Endothelial cell of umbilical vein (primary cell): ENCODE results near the gene ANAPC13. TPM values are rescaled to one million over a fixed set of nuclear protein-coding genes. Genes with fewer than 3 reads are reported as not detected.

Experiments used
- BruUV-seq: library from RNA; stranded (reverse); fragments of 400-500 nt; replicated peaks from 2 replicates; lab custom pipeline; 2021; lab: Mats Ljungman, UMichigan
- CTCF ChIA-PET: fragments of 300-600, 350-600 bp; sonication (Branson Sonifier 250); formaldehyde crosslinking; loops from one replicate; lab custom pipeline; 2021; ENCODE audit warnings: antibody characterized with exemption, inconsistent platforms; lab: Charles Lee
- POLR2A ChIA-PET: fragments of 300-600, 350-600 bp; sonication (Branson Sonifier 250); formaldehyde crosslinking; loops from one replicate; lab custom pipeline; 2021; ENCODE audit warnings: antibody characterized with exemption, inconsistent platforms; lab: Charles Lee
- DNase-seq: peaks from one replicate; pipeline ENCODE4 v3.0.0-alpha.2; 2011; ENCODE audit warnings: low read depth, low spot score
- FAIRE-seq: peaks from 2 replicates; lab custom pipeline; 2011; peaks lifted over from hg19 to GRCh38; lab: Jason Lieb, UNC
- H2AFZ ChIP-seq: 2 replicates; pipeline ENCODE4 v1.6.0; 2012; ENCODE audit warnings: low read depth, low read length, control low read depth, inconsistent platforms
- H3K27ac ChIP-seq: 2 replicates; pipeline ENCODE4 v1.5.1; 2011; ENCODE audit warnings: low read depth, mild to moderate bottlenecking, control low read depth, low read length, moderate library complexity; ENCODE audit not compliant: insufficient read depth
- H3K27me3 ChIP-seq, 2 experiments: 2 replicates each; pipeline versions ENCODE4 v1.6.0 to v1.6.1; 2011; ENCODE audit warnings: low read length in 2 of 2, mixed read lengths in 1 of 2; ENCODE audit not compliant: control insufficient read depth in 2 of 2, insufficient read depth in 2 of 2
- H3K36me3 ChIP-seq, 2 experiments: 2 replicates in 1 of 2; 3 replicates in 1 of 2; pipeline ENCODE4 v1.5.1; 2011; ENCODE audit warnings: low read length in 2 of 2, mild to moderate bottlenecking in 1 of 2, moderate library complexity in 1 of 2; ENCODE audit not compliant: control insufficient read depth in 2 of 2, insufficient read depth in 2 of 2; ENCODE audit errors: extremely low read depth in 1 of 2
- H3K4me1 ChIP-seq: 3 replicates; pipeline ENCODE4 v1.5.1; 2011; ENCODE audit warnings: mild to moderate bottlenecking, low read length; ENCODE audit not compliant: control insufficient read depth, insufficient read depth; ENCODE audit errors: extremely low read depth
- H3K4me2 ChIP-seq: 2 replicates; pipeline ENCODE4 v1.6.1; 2011; ENCODE audit warnings: low read length, control low read depth, mixed read lengths; ENCODE audit not compliant: insufficient read depth
- H3K4me3 ChIP-seq, 3 experiments: fragments of 200-600 bp in 1 of 3; sonication (generic), shearing (Covaris generic) in 1 of 3; replicated peaks in 1 of 3; 2 replicates each; pipeline ENCODE4 v1.5.1; 2011 to 2016; ENCODE audit warnings: control low read depth in 3 of 3, low read length in 3 of 3, mild to moderate bottlenecking in 2 of 3, inconsistent platforms in 1 of 3, low read depth in 1 of 3, moderate library complexity in 1 of 3; ENCODE audit not compliant: insufficient read depth in 1 of 3
- H3K79me2 ChIP-seq: 2 replicates; pipeline ENCODE4 v1.6.0; 2012; ENCODE audit warnings: low read length, inconsistent platforms; ENCODE audit not compliant: control insufficient read depth, insufficient read depth
- H3K9ac ChIP-seq: replicated peaks from 2 replicates; pipeline ENCODE3; 2011; ENCODE audit warnings: low read length, control low read depth; ENCODE audit not compliant: insufficient read depth; ENCODE audit errors: extremely low read depth
- H3K9me1 ChIP-seq: replicated peaks from 3 replicates; pipeline ENCODE4 v1.6.0; 2011; ENCODE audit warnings: mild to moderate bottlenecking, low read length; ENCODE audit not compliant: control insufficient read depth, insufficient read depth; ENCODE audit errors: extremely low read depth
- H3K9me3 ChIP-seq: replicated peaks from 2 replicates; pipeline ENCODE4 v1.5.1; 2012; ENCODE audit warnings: low read length, inconsistent platforms; ENCODE audit not compliant: control insufficient read depth, insufficient read depth
- H4K20me1 ChIP-seq: replicated peaks from 2 replicates; pipeline ENCODE3; 2011; ENCODE audit warnings: mild to moderate bottlenecking, low read length; ENCODE audit not compliant: control insufficient read depth, insufficient read depth; ENCODE audit errors: extremely low read depth
- CTCF ChIP-seq, 2 donors: IDR thresholded peaks; 1 replicate in 1 of 2; 2 replicates in 1 of 2; pipeline ENCODE4 v1.5.1; 2011; ENCODE audit warnings: low read length in 2 of 2, mild to moderate bottlenecking in 2 of 2, moderate library complexity in 2 of 2, control low read depth in 1 of 2, inconsistent platforms in 1 of 2, low read depth in 1 of 2; ENCODE audit not compliant: insufficient read depth in 1 of 2; ENCODE audit errors: extremely low read depth in 1 of 2
- EZH2 ChIP-seq: IDR thresholded peaks from 2 replicates; pipeline ENCODE4 v1.6.1; 2012; ENCODE audit warnings: borderline replicate concordance, low read depth, mild to moderate bottlenecking, moderate library complexity, low read length, inconsistent platforms; ENCODE audit not compliant: severe bottlenecking
- FOS ChIP-seq: IDR thresholded peaks from 2 replicates; pipeline ENCODE4 v1.6.1; 2011; ENCODE audit warnings: mild to moderate bottlenecking, low read length, moderate library complexity, borderline replicate concordance; ENCODE audit not compliant: insufficient read depth
- GATA2 ChIP-seq: IDR thresholded peaks from 2 replicates; pipeline ENCODE4 v1.7.0; 2011; ENCODE audit warnings: low read depth, mild to moderate bottlenecking, moderate library complexity, mixed read lengths, low read length; ENCODE audit not compliant: insufficient read length, insufficient read depth
- MYC ChIP-seq: IDR thresholded peaks from one replicate; pipeline ENCODE4 v1.6.1; 2011; ENCODE audit warnings: mild to moderate bottlenecking, low read depth, low read length
- POLR2AphosphoS5 ChIP-seq: IDR thresholded peaks from 2 replicates; pipeline ENCODE4 v1.6.1; 2012; ENCODE audit warnings: low read depth, mild to moderate bottlenecking, control low read depth, low read length, moderate library complexity; ENCODE audit not compliant: insufficient read depth
- dilution Hi-C: fragments of 300-500 bp; cut with MboI; formaldehyde crosslinking; loops from one replicate; pipeline ENCODE4 v1.15.0; 2019; ENCODE audit warnings: low sequenced_read_pairs; ENCODE audit not compliant: extremely low pct_ligation_motif_present
- intact Hi-C: fragments of 100-400 bp; cut with micrococcal nuclease; formaldehyde crosslinking; loops from one replicate; pipeline ENCODE4 v1.10.0; 2022
- polyA plus RNA-seq, 4 experiments: library from polyadenylated mRNA; depleted of rRNA in 3 of 4; stranded (reverse) in 3 of 4; unstranded in 1 of 4; fragments of >200 nt; gene quantifications; 2 replicates each; pipeline versions ENCODE4 v1.2.1 to v1.2.3, GENCODE V29; 2011 to 2012; ENCODE audit warnings: missing spikeins in 1 of 4
- total RNA-seq: library from RNA; stranded (reverse); gene quantifications from 2 replicates; pipeline ENCODE4 v1.2.3, GENCODE V29; 2021

Gene ANAPC13
- total and polyA plus RNA-seq, 2 donors (not counting 3 experiments of a cell fraction or from before 2014, with no cell fraction given) = 48.4 to 50.8 TPM

- no TSS peak for BruUV-seq
- no peaks in the 10 kb centered on the region for H3K9me3 ChIP-seq
- H3K9ac ChIP-seq = no peak overlapping the region
- no peaks in the 10 kb centered on the region for H3K36me3 ChIP-seq
- ChIA-PET CTCF (interaction anchor here (0.7 to 1.9 kb wide), 6 partner anchors 22 to 142 kb away, joined by 3 to 9 read pairs (median 4); partner anchors contain the start of gene AMOTL2), POLR2A (no interaction called here)
- peak overlapping the region; percentile 9 for H2AFZ ChIP-seq
- no peak overlapping the region for H3K27ac ChIP-seq
- intact Hi-C loops = loop anchor here (1.0 kb wide), 1 partner anchor 141 kb away; no protein-coding TSS in a partner anchor
- no peaks in the 10 kb centered on the region for H4K20me1 ChIP-seq
- peak; percentile 8 for FAIRE-seq
- H3K4me3 ChIP-seq = no peak overlapping the region
- no peaks in the 10 kb centered on the region for H3K9me1 ChIP-seq
- no peaks in the 10 kb centered on the region for H3K79me2 ChIP-seq
- H3K4me2 ChIP-seq = no peak overlapping the region
- peaks cover 23% of the 10 kb centered on the region for H3K4me1 ChIP-seq
- H3K27me3 ChIP-seq = peaks cover 0 to 6% of the 10 kb centered on the region in 2 experiments
- dilution Hi-C loops = no loop called here
- peak; percentile 11 for DNase-seq
- TF ChIP-seq EZH2 = no peak
- TF ChIP-seq MYC = no peak
- TF ChIP-seq GATA2 = no peak
- TF ChIP-seq CTCF (IDR thresholded peaks at IDR 0.05; ENCODE audit: extremely low read depth in 1 of 2, insufficient read depth in 1 of 2, low read depth in 1 of 2, low read length in 2 of 2) = peak; percentile 32 to 45
- no peak for TF ChIP-seq POLR2AphosphoS5
- no peak for TF ChIP-seq FOS
These were observed 36.5 kb downstream of the ANAPC13 start for GRCh38 chr3:134449277-134449676.
